Calu3 (cell line): ENCODE results near the gene OTOP2. TPM values are rescaled to one million over a fixed set of nuclear protein-coding genes. Genes with fewer than 3 reads are reported as not detected.

Experiments used
- BruUV-seq: library from RNA; stranded (reverse); fragments of 400-500 nt; replicated peaks from 2 replicates; lab custom pipeline; 2021; lab: Mats Ljungman, UMichigan
- CTCF ChIA-PET: fragments of 300-600 bp; sonication (Branson Sonifier 250); formaldehyde crosslinking; loops from one replicate; lab custom pipeline; 2022; ENCODE audit warnings: antibody characterized with exemption; lab: Charles Lee
- DNase-seq: peaks from one replicate; pipeline ENCODE4 v3.0.0; 2022
- H3K27ac Mint-ChIP-seq: one replicate; pipeline ENCODE4 v1.8.0; 2022; ENCODE audit warnings: mixed read lengths; ENCODE audit not compliant: unreplicated experiment
- H3K27me3 Mint-ChIP-seq: one replicate; pipeline ENCODE4 v1.8.0; 2022; ENCODE audit warnings: mixed read lengths; ENCODE audit not compliant: unreplicated experiment
- H3K36me3 Mint-ChIP-seq: one replicate; pipeline ENCODE4 v1.8.0; 2022; ENCODE audit warnings: mild to moderate bottlenecking, moderate library complexity, mixed read lengths; ENCODE audit not compliant: insufficient read depth, unreplicated experiment
- H3K4me1 Mint-ChIP-seq: one replicate; pipeline ENCODE4 v1.8.0; 2022; ENCODE audit warnings: mild to moderate bottlenecking, low read depth, mixed read lengths; ENCODE audit not compliant: unreplicated experiment
- H3K4me3 Mint-ChIP-seq: one replicate; pipeline ENCODE4 v1.8.0; 2022; ENCODE audit warnings: mild to moderate bottlenecking, low read depth, moderate library complexity, mixed read lengths; ENCODE audit not compliant: unreplicated experiment
- H3K9me3 Mint-ChIP-seq: one replicate; pipeline ENCODE4 v1.8.0; 2022; ENCODE audit warnings: low read depth, mixed read lengths; ENCODE audit not compliant: unreplicated experiment
- intact Hi-C: fragments of 100-400 bp; cut with micrococcal nuclease; formaldehyde crosslinking; loops from one replicate; pipeline ENCODE4 v1.10.0; 2022; ENCODE audit not compliant: unreplicated experiment
- total RNA-seq: library from RNA; stranded (reverse); gene quantifications from 2 replicates; pipeline ENCODE4 v1.2.3, GENCODE V29; 2022
- TF ChIP-seq, protein P1 (sequence below): fragments of 200-600 bp; IDR thresholded peaks from one replicate; pipeline ENCODE4 v1.8.0; 2022; ENCODE audit warnings: antibody characterized with exemption; ENCODE audit not compliant: unreplicated experiment

Gene OTOP2
- total RNA-seq, 1 experiment from 2014 or later, result not detected

GRCh38 chr17:74959826-74960515, 35.9 kb downstream of the OTOP2 start:
- intact Hi-C loops, result loop anchor here (5.0 kb wide), 2 partner anchors 52 to 72 kb away; partner anchors contain the start of gene MRPL58
- peaks cover 76% of the 10 kb centered on the region for H3K36me3 Mint-ChIP-seq
- H3K9me3 Mint-ChIP-seq, result no peaks in the 10 kb centered on the region
- no peak overlapping the region for H3K4me3 Mint-ChIP-seq
- H3K4me1 Mint-ChIP-seq, result peaks cover 13% of the 10 kb centered on the region
- CTCF ChIA-PET, result interaction anchor here (0.8 to 4.0 kb wide), 8 partner anchors 10 to 75 kb away, joined by 3 to 38 read pairs (median 6); partner anchors contain the start of genes HID1 and MRPL58
- no peaks in the 10 kb centered on the region for H3K27me3 Mint-ChIP-seq
- no peak for DNase-seq
- TF ChIP-seq, protein P1, sequence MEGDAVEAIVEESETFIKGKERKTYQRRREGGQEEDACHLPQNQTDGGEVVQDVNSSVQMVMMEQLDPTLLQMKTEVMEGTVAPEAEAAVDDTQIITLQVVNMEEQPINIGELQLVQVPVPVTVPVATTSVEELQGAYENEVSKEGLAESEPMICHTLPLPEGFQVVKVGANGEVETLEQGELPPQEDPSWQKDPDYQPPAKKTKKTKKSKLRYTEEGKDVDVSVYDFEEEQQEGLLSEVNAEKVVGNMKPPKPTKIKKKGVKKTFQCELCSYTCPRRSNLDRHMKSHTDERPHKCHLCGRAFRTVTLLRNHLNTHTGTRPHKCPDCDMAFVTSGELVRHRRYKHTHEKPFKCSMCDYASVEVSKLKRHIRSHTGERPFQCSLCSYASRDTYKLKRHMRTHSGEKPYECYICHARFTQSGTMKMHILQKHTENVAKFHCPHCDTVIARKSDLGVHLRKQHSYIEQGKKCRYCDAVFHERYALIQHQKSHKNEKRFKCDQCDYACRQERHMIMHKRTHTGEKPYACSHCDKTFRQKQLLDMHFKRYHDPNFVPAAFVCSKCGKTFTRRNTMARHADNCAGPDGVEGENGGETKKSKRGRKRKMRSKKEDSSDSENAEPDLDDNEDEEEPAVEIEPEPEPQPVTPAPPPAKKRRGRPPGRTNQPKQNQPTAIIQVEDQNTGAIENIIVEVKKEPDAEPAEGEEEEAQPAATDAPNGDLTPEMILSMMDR, result no peak
- H3K27ac Mint-ChIP-seq, result no peak overlapping the region
- BruUV-seq, result no TSS peak

- no peaks in the 10 kb centered on the region for H3K9me3 Mint-ChIP-seq
- H3K36me3 Mint-ChIP-seq, result peaks cover 74% of the 10 kb centered on the region
- CTCF ChIA-PET, result interaction anchor here (0.7 to 4.0 kb wide), 20 partner anchors 9 to 324 kb away, joined by 3 to 38 read pairs (median 5); partner anchors contain the start of genes ATP5PD, CDR2L, HID1 and KCTD2
- no peak overlapping the region for H3K27ac Mint-ChIP-seq
- DNase-seq, result no peak
- no TSS peak for BruUV-seq
- H3K4me1 Mint-ChIP-seq, result peaks cover 20% of the 10 kb centered on the region
- no peak overlapping the region for H3K4me3 Mint-ChIP-seq
- H3K27me3 Mint-ChIP-seq, result no peaks in the 10 kb centered on the region
- intact Hi-C loops, result loop anchor here (5.0 kb wide), 2 partner anchors 52 to 72 kb away; partner anchors contain the start of gene MRPL58
- TF ChIP-seq, protein P1, result peak; percentile 31
These were observed 36.7 kb downstream of the OTOP2 start for GRCh38 chr17:74960570-74961342.

- Mint-ChIP-seq H3K4me1 (peaks cover 20% of the 10 kb centered on the region), H3K27ac (no peak overlapping the region), H3K27me3 (no peaks in the 10 kb centered on the region), H3K4me3 (no peak overlapping the region), H3K9me3 (no peaks in the 10 kb centered on the region), H3K36me3 (peaks cover 64% of the 10 kb centered on the region)
- CTCF ChIA-PET, result interaction anchor here (0.5 to 4.0 kb wide), 19 partner anchors 11 to 323 kb away, joined by 3 to 38 read pairs (median 5); partner anchors contain the start of genes ATP5PD, CDR2L, HID1 and KCTD2
- no TSS peak for BruUV-seq
- TF ChIP-seq, protein P1, result peak; percentile 87
- peak; percentile 93 for DNase-seq
- intact Hi-C loops, result loop anchor here (5.0 kb wide), 2 partner anchors 50 to 70 kb away; partner anchors contain the start of gene MRPL58
These were observed 37.7 kb downstream of the OTOP2 start for GRCh38 chr17:74961657-74962350.
